K562 (cell line): ENCODE results near the gene RAP1A. TPM values are rescaled to one million over a fixed set of nuclear protein-coding genes. Genes with fewer than 3 reads are reported as not detected.

Experiments
- CREB1 ChIP-seq, 2 experiments: sonication (generic) in 1 of 2; formaldehyde crosslinking in 1 of 2; IDR thresholded peaks; 2 replicates each; pipeline versions ENCODE4 v1.6.1 to v1.8.0; 2012 to 2022; ENCODE audit warnings: inconsistent platforms in 1 of 2, mild to moderate bottlenecking in 1 of 2, missing genetic modification reagents in 1 of 2, moderate library complexity in 1 of 2
- CREM ChIP-seq: IDR thresholded peaks from 2 replicates; pipeline ENCODE4 v1.6.1; 2014; ENCODE audit warnings: antibody characterized with exemption, low read depth
- DPF2 ChIP-seq: fragments of 450-650 bp; IDR thresholded peaks from 2 replicates; pipeline ENCODE4 v1.6.1; 2016
- FIP1L1 ChIP-seq: fragments of 200-400 bp; formaldehyde crosslinking; IDR thresholded peaks from 2 replicates; pipeline ENCODE4 v1.6.1; 2018; ENCODE audit warnings: mild to moderate bottlenecking, low read depth, low read length; ENCODE audit not compliant: poor library complexity, severe bottlenecking
- GABPB1 ChIP-seq: sonication (generic); formaldehyde crosslinking; IDR thresholded peaks from 2 replicates; pipeline ENCODE4 v1.8.0; 2022; ENCODE audit warnings: mild to moderate bottlenecking, missing genetic modification reagents
- HDAC6 ChIP-seq: IDR thresholded peaks from 2 replicates; pipeline ENCODE4 v1.6.1; 2012; ENCODE audit warnings: low read depth, mild to moderate bottlenecking, control low read depth, inconsistent platforms, low read length, moderate library complexity
- HNRNPK ChIP-seq: fragments of 200-400 bp; formaldehyde crosslinking; IDR thresholded peaks from one replicate; pipeline ENCODE4 v1.6.1; 2018; ENCODE audit warnings: mild to moderate bottlenecking, low read depth, low read length; ENCODE audit not compliant: poor library complexity, severe bottlenecking
- HNRNPUL1 ChIP-seq: fragments of 200-400 bp; formaldehyde crosslinking; IDR thresholded peaks from 2 replicates; pipeline ENCODE4 v1.6.1; 2017; ENCODE audit warnings: low read length
- MTA1 ChIP-seq: fragments of 450-650 bp; IDR thresholded peaks from 2 replicates; pipeline ENCODE4 v1.6.1; 2017; ENCODE audit warnings: borderline replicate concordance
- POLR2H ChIP-seq: IDR thresholded peaks from 2 replicates; pipeline ENCODE4 v1.6.1; 2016; ENCODE audit warnings: missing genetic modification characterization, low read depth, mild to moderate bottlenecking, control low read depth, missing compliant biosample characterization, moderate library complexity
- SMAD2 ChIP-seq: fragments of 150-350 bp; IDR thresholded peaks from 2 replicates; pipeline ENCODE4 v1.6.1; 2014; ENCODE audit warnings: low read depth, mild to moderate bottlenecking, low read length
- TAF1 ChIP-seq: IDR thresholded peaks from 2 replicates; pipeline ENCODE4 v1.6.1; 2011; ENCODE audit warnings: mild to moderate bottlenecking, low read length, moderate library complexity; ENCODE audit not compliant: insufficient read depth, control insufficient read depth, severe bottlenecking; ENCODE audit errors: extremely low read depth
- TCF7 ChIP-seq: sonication (generic); IDR thresholded peaks from 2 replicates; pipeline ENCODE4 v1.6.1; 2016; ENCODE audit warnings: antibody characterized with exemption, borderline replicate concordance
- TEAD4 ChIP-seq, 2 experiments: sonication (generic) in 1 of 2; formaldehyde crosslinking in 1 of 2; IDR thresholded peaks; 2 replicates each; pipeline versions ENCODE4 v1.6.1 to v1.8.0; 2012 to 2022; ENCODE audit warnings: borderline replicate concordance in 1 of 2, inconsistent platforms in 1 of 2, low read length in 1 of 2, mild to moderate bottlenecking in 1 of 2, missing genetic modification reagents in 1 of 2
- TGIF2 ChIP-seq: sonication (generic); formaldehyde crosslinking; IDR thresholded peaks from 2 replicates; pipeline ENCODE4 v1.8.1; 2022; ENCODE audit warnings: mild to moderate bottlenecking, missing genetic modification reagents, moderate library complexity
- ZBTB1 ChIP-seq: sonication (generic); formaldehyde crosslinking; IDR thresholded peaks from 2 replicates; pipeline ENCODE4 v1.8.1; 2023; ENCODE audit warnings: missing genetic modification reagents, low read depth, mild to moderate bottlenecking, borderline replicate concordance
- ZC3H4 ChIP-seq: sonication (generic); formaldehyde crosslinking; IDR thresholded peaks from 2 replicates; pipeline ENCODE4 v1.9.0; 2021; ENCODE audit warnings: missing genetic modification reagents, borderline replicate concordance
- ZNF23 ChIP-seq: fragments of 250-450 bp; sonication (Bioruptor Pico); IDR thresholded peaks from 2 replicates; pipeline ENCODE4 v1.4.0; 2020; ENCODE audit warnings: mild to moderate bottlenecking
- ZNF507 ChIP-seq: conservative IDR thresholded peaks from 2 replicates; pipeline ENCODE4 v1.6.1; 2017; ENCODE audit warnings: missing genetic modification characterization, missing compliant biosample characterization
- polyA plus RNA-seq, 8 experiments: library from polyadenylated mRNA; depleted of rRNA in 4 of 8; stranded (reverse) in 5 of 8; unstranded in 3 of 8; fragments of >200 nt; fragmentation: Nextera tagmentation in 2 of 8; fragmentation: Illumina TruSeq in 1 of 8; extraction: Ambion mirVana in 2 of 8; extraction: Trizol in 1 of 8; gene quantifications; 2 replicates each; pipeline versions ENCODE4 v1.2.1 to v1.2.3, GENCODE V29; 2011 to 2014; ENCODE audit warnings: inconsistent platforms in 1 of 8, missing spikeins in 1 of 8
- total RNA-seq, 7 experiments: library from RNA; depleted of rRNA in 6 of 7; stranded (reverse); fragments of >200 nt in 6 of 7; fragmentation: Illumina TruSeq in 2 of 7; extraction: Trizol in 2 of 7; gene quantifications; 2 replicates each; pipeline versions ENCODE4 v1.2.1 to v1.2.3, GENCODE V29; 2011 to 2021; ENCODE audit warnings: low replicate concordance in 1 of 7
- TF ChIP-seq, protein P1 (sequence below), 3 experiments: fragments of 200-800 bp in 1 of 3; fragments of 250-450 bp in 1 of 3; fragments of 450-650 bp in 1 of 3; sonication (Bioruptor Pico) in 1 of 3; sonication (Bioruptor generic) in 1 of 3; formaldehyde crosslinking in 1 of 3; IDR thresholded peaks; 2 replicates each; pipeline versions ENCODE4 v1.6.1 to v1.8.0; 2016 to 2022; ENCODE audit warnings: mild to moderate bottlenecking in 2 of 3, missing genetic modification characterization in 2 of 3, missing compliant biosample characterization in 1 of 3, moderate library complexity in 1 of 3
- TF ChIP-seq, protein P2 (sequence below): sonication (generic); formaldehyde crosslinking; IDR thresholded peaks from 2 replicates; pipeline ENCODE4 v1.8.0; 2022; ENCODE audit warnings: mild to moderate bottlenecking, missing genetic modification reagents
- TF ChIP-seq, protein P3 (sequence below): fragments of 250-450 bp; sonication (Bioruptor Pico); IDR thresholded peaks from 2 replicates; pipeline ENCODE4 v1.8.0; 2022; ENCODE audit warnings: inconsistent platforms, mild to moderate bottlenecking, moderate library complexity, borderline replicate concordance

RAP1A gene
- total and polyA plus RNA-seq, 9 of the 15 experiments (the other 6 are each of a cell fraction or from before 2014, with no cell fraction given), result 13.4 to 86.2 (median 32.5) TPM

DNA sequence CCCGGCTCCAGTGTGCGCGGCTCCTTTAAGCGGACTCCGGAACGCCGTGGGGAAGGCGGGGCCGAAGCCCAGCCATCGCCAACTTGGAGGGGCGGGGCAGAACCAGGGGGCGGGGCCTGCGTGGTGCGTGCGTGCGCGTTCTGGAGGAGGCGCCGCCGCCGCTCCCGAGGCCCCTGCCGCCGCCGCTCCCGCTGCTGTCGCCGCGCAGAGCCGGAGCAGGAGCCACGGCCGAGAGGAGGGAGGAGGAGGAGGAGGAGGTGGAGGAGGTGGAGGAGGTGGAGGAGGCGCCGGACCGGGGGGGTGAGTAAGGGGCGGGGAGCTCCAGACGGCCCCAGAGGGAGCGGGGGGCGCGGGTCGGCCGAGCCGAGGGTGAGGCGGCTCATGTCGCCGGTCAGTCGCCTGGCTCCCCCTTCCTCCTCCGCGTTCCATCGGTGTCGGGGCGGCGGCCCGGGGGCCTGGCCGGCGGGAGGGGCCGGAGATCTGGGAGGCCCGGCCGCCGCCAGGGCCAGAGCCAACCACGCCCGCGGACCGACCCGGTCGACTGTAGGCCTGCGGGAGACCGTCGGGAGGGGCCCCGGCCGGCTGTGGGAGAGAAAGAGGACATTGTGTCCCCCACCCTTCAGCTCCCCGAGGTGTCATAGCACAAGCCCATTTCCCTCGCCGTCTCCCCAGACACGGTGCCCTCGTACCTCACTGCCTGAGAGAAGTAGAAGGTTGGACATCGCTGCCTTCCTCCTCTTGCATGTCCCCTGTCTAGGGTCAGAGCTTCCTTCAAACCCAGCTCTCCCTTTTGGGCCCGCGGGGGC is at the start of gene RAP1A (continued):
- TF ChIP-seq, protein P1, sequence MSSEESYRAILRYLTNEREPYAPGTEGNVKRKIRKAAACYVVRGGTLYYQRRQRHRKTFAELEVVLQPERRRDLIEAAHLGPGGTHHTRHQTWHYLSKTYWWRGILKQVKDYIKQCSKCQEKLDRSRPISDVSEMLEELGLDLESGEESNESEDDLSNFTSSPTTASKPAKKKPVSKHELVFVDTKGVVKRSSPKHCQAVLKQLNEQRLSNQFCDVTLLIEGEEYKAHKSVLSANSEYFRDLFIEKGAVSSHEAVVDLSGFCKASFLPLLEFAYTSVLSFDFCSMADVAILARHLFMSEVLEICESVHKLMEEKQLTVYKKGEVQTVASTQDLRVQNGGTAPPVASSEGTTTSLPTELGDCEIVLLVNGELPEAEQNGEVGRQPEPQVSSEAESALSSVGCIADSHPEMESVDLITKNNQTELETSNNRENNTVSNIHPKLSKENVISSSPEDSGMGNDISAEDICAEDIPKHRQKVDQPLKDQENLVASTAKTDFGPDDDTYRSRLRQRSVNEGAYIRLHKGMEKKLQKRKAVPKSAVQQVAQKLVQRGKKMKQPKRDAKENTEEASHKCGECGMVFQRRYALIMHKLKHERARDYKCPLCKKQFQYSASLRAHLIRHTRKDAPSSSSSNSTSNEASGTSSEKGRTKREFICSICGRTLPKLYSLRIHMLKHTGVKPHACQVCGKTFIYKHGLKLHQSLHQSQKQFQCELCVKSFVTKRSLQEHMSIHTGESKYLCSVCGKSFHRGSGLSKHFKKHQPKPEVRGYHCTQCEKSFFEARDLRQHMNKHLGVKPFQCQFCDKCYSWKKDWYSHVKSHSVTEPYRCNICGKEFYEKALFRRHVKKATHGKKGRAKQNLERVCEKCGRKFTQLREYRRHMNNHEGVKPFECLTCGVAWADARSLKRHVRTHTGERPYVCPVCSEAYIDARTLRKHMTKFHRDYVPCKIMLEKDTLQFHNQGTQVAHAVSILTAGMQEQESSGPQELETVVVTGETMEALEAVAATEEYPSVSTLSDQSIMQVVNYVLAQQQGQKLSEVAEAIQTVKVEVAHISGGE (CRISPR knock-in tag; IDR thresholded peaks at IDR 0.05), result no peak
- TF ChIP-seq ZC3H4 (CRISPR knock-in tag), result no peak
- TF ChIP-seq HNRNPUL1, result no peak
- TF ChIP-seq, protein P2, sequence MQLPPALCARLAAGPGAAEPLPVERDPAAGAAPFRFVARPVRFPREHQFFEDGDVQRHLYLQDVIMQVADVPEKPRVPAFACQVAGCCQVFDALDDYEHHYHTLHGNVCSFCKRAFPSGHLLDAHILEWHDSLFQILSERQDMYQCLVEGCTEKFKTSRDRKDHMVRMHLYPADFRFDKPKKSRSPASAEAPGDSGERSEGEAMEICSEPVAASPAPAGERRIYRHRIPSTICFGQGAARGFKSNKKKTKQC, result peak; percentile 43; the same call in 1 of the 2 replicates
- TF ChIP-seq POLR2H (tag), result no peak
- TF ChIP-seq GABPB1 (CRISPR knock-in tag), result peak; percentile 31; the same call in 1 of the 2 replicates
- no peak for TF ChIP-seq SMAD2
- peak; percentile 93 for TF ChIP-seq HNRNPK
- no peak for TF ChIP-seq MTA1
- no peak for TF ChIP-seq ZNF23 (CRISPR knock-in tag)
- no peak for TF ChIP-seq TGIF2
- TF ChIP-seq TCF7, result no peak
- TF ChIP-seq ZNF507 (tag), result no peak
- no peak for TF ChIP-seq FIP1L1
- no peak for TF ChIP-seq DPF2
- no peak; the same call in 1 of the 2 replicates for TF ChIP-seq CREB1 (IDR thresholded peaks at IDR 0.05)
- TF ChIP-seq CREB1 (CRISPR knock-in tag; IDR thresholded peaks at IDR 0.05), result 0 out of 2 replicates have a peak, but pooled peaks have one; percentile 35
- peak; percentile 7 for TF ChIP-seq CREM
- TF ChIP-seq, protein P3, sequence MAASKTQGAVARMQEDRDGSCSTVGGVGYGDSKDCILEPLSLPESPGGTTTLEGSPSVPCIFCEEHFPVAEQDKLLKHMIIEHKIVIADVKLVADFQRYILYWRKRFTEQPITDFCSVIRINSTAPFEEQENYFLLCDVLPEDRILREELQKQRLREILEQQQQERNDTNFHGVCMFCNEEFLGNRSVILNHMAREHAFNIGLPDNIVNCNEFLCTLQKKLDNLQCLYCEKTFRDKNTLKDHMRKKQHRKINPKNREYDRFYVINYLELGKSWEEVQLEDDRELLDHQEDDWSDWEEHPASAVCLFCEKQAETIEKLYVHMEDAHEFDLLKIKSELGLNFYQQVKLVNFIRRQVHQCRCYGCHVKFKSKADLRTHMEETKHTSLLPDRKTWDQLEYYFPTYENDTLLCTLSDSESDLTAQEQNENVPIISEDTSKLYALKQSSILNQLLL (CRISPR knock-in tag), result no peak
- no peak for TF ChIP-seq TEAD4 (IDR thresholded peaks at IDR 0.05; ENCODE audit: low read length)
- 0 out of 2 replicates have a peak, but pooled peaks have one; percentile 27 for TF ChIP-seq TEAD4 (CRISPR knock-in tag; IDR thresholded peaks at IDR 0.05; ENCODE audit: borderline replicate concordance)
- no peak for TF ChIP-seq ZBTB1 (CRISPR knock-in tag)
- TF ChIP-seq TAF1, result peak; percentile 76
- no peak for TF ChIP-seq HDAC6
